Neural crest cell (in vitro differentiated cells): ENCODE results near the gene PDPK1. TPM values are rescaled to one million over a fixed set of nuclear protein-coding genes. Genes with fewer than 3 reads are reported as not detected.

Source experiments
- DNase-seq: peaks from one replicate; pipeline ENCODE4 v3.0.0; 2021; ENCODE audit warnings: low read depth, mixed read lengths, low spot score
- H3K27ac Mint-ChIP-seq: one replicate; pipeline ENCODE4 v1.8.0; 2021; ENCODE audit warnings: mild to moderate bottlenecking, mixed read lengths; ENCODE audit not compliant: unreplicated experiment
- H3K27me3 Mint-ChIP-seq: 2 replicates; pipeline ENCODE4 v1.8.0; 2021; ENCODE audit warnings: low read depth, mild to moderate bottlenecking, mixed read lengths
- H3K36me3 Mint-ChIP-seq: 2 replicates; pipeline ENCODE4 v1.8.0; 2021; ENCODE audit warnings: low read depth, mild to moderate bottlenecking, mixed read lengths
- H3K4me1 Mint-ChIP-seq: 2 replicates; pipeline ENCODE4 v1.8.0; 2021; ENCODE audit warnings: mixed read lengths
- H3K4me3 Mint-ChIP-seq: one replicate; pipeline ENCODE4 v1.8.0; 2021; ENCODE audit warnings: mild to moderate bottlenecking, mixed read lengths
- H3K9me3 Mint-ChIP-seq: 2 replicates; pipeline ENCODE4 v1.8.0; 2021; ENCODE audit warnings: mixed read lengths
- total RNA-seq: library from RNA; stranded (reverse); gene quantifications from 2 replicates; pipeline ENCODE4 v1.2.1, GENCODE V29; 2021
- TF ChIP-seq, protein P1 (sequence below): fragments of 200-600 bp; sonication (generic); conservative IDR thresholded peaks from 2 replicates; pipeline ENCODE4 v1.5.0; 2021; ENCODE audit warnings: antibody characterized with exemption, mild to moderate bottlenecking

The PDPK1 gene
- total RNA-seq, 1 donor from 2014 or later: 37.5 TPM

DNA sequence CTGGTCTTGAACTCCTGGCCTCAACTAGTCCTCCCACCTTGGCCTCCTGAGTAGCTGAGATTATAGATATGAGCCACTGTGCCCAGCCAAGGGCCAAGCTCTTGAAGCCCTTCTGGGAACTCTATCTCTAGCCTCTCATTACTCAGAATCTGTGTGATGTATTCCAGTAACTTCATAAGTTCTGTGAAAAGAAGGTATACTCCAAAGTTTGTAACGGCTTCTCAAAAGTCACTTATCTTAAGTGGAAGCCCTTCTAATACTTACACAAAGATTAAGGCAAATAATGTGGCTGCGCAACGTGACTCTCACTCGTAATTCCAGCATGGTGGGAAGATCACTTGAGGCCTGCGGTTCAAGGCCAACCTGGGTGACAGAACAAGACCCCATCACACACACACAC is 43.2 kb upstream of the PDPK1 start:
- TF ChIP-seq, protein P1, sequence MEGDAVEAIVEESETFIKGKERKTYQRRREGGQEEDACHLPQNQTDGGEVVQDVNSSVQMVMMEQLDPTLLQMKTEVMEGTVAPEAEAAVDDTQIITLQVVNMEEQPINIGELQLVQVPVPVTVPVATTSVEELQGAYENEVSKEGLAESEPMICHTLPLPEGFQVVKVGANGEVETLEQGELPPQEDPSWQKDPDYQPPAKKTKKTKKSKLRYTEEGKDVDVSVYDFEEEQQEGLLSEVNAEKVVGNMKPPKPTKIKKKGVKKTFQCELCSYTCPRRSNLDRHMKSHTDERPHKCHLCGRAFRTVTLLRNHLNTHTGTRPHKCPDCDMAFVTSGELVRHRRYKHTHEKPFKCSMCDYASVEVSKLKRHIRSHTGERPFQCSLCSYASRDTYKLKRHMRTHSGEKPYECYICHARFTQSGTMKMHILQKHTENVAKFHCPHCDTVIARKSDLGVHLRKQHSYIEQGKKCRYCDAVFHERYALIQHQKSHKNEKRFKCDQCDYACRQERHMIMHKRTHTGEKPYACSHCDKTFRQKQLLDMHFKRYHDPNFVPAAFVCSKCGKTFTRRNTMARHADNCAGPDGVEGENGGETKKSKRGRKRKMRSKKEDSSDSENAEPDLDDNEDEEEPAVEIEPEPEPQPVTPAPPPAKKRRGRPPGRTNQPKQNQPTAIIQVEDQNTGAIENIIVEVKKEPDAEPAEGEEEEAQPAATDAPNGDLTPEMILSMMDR: no peak
- no peaks in the 10 kb centered on the region for H3K36me3 Mint-ChIP-seq
- no peaks in the 10 kb centered on the region for H3K27me3 Mint-ChIP-seq
- H3K4me1 Mint-ChIP-seq: no peaks in the 10 kb centered on the region
- H3K9me3 Mint-ChIP-seq: no peaks in the 10 kb centered on the region
- no peak overlapping the region for H3K4me3 Mint-ChIP-seq
- DNase-seq: no peak
- H3K27ac Mint-ChIP-seq: no peak overlapping the region

DNA sequence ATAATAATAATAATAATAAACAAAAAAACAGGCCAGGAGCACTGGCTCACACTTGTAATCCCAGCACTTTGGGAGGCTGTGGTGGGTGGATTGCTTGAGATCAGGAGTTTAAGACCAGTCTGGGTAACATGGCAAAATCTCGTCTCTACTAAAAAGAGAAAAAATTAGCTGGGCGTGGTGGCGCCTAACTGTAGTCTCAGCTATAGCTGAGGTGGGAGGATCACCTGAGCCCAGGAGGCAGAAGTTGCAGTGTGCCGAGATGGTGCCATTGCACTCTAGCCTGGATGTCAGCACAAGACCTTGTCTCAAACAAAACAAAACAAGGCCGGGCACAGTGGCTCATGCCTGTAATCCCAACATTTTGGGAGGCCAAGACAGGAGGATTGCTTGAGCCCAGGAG is 42.8 kb upstream of the PDPK1 start:
- TF ChIP-seq, protein P1: no peak
- Mint-ChIP-seq H3K27ac (no peak overlapping the region), H3K4me3 (no peak overlapping the region), H3K4me1 (no peaks in the 10 kb centered on the region), H3K36me3 (no peaks in the 10 kb centered on the region), H3K9me3 (no peaks in the 10 kb centered on the region), H3K27me3 (no peaks in the 10 kb centered on the region)
- no peak for DNase-seq

DNA sequence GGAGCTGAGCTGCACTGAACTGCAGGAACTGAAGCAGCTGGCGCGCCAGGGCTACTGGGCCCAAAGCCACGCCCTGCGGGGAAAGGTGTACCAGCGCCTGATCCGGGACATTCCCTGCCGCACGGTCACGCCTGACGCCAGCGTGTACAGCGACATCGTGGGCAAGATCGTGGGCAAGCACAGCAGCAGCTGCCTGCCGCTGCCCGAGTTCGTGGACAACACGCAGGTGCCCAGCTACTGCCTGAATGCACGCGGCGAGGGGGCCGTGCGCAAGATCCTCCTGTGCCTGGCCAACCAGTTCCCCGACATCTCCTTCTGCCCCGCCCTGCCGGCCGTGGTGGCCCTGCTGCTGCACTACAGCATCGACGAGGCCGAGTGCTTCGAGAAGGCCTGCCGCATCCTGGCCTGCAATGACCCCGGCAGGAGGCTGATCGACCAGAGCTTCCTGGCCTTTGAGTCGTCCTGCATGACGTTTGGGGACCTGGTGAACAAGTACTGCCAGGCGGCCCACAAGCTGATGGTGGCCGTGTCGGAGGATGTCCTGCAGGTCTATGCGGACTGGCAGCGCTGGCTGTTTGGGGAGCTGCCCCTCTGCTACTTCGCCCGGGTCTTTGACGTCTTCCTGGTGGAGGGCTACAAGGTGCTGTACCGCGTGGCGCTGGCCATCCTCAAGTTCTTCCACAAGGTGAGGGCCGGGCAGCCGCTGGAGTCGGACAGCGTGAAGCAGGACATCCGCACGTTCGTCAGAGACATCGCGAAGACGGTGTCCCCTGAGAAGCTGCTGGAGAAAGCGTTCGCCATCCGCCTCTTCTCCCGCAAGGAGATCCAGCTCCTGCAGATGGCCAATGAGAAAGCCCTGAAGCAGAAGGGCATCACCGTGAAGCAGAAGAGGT is 41.4 kb upstream of the PDPK1 start:
- Mint-ChIP-seq H3K4me1 (peaks cover under 1% of the 10 kb centered on the region), H3K36me3 (no peaks in the 10 kb centered on the region), H3K27me3 (no peaks in the 10 kb centered on the region), H3K9me3 (no peaks in the 10 kb centered on the region), H3K27ac (no peak overlapping the region), H3K4me3 (no peak overlapping the region)
- TF ChIP-seq, protein P1: no peak
- DNase-seq: no peak

DNA sequence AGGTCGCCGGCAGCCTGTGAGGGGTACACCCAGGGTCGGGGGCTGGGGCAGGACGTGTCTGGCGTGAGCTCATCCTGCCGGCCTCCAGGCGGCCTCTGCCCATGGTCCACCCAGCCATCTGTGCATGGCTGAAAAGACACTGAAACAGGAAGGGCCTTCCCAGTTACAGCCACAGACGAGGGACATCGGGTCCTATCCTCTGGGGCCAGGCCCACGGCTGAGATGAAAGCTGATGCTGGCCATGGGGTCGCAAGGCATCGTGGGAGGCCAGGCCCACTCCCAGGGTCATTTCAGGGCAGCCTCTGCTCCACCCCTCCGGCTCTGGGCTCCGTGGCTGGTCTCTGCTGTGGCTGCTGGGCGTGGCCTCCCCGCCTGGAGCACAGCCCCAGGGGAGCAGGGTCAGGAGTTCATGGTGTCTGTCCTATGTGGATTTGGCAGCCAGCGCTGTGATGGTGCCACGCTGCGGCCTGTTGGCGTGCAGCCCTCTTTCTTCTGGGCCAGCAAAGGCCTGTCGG is 40.6 kb upstream of the PDPK1 start:
- no peak overlapping the region for H3K4me3 Mint-ChIP-seq
- no peaks in the 10 kb centered on the region for H3K27me3 Mint-ChIP-seq
- no peaks in the 10 kb centered on the region for H3K36me3 Mint-ChIP-seq
- TF ChIP-seq, protein P1: no peak
- no peak for DNase-seq
- no peak overlapping the region for H3K27ac Mint-ChIP-seq
- H3K4me1 Mint-ChIP-seq: peaks cover 7% of the 10 kb centered on the region
- H3K9me3 Mint-ChIP-seq: no peaks in the 10 kb centered on the region

DNA sequence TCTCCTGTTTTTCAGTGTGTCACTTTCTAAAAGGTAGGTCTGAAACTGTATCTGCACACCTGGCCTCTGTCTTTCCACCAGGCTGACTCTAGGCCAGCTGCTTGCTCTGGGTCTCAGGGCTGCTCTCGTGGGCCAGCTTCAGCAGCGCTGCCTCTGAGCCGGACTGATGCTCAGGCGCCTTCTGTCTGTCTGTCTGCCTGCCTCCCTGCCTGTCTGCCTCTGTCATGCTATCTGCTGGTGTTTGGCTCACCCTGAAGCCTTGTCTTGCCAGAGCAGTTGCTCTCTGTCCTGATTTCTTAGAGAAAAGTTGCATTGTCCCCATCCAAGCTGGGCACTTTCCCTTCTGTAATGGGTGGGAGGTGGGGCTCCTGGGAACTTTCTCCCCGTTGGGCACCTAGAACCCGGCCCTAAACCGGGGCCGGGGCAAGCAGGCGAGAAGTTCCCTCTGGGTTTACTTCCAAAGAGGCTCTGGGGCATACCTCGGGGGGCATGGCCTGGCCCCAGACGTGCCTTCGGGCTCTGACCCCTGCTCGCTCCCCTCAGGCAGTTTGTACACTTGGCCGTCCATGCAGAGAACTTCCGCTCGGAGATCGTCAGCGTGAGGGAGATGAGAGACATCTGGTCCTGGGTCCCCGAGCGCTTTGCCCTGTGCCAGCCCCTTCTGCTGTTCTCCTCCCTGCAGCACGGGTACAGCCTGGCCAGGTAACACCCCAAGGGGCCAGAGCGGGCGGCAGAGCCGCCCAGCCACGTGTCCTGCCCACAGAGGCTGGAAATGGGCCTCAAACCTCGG is 39.9 kb upstream of the PDPK1 start:
- no peaks in the 10 kb centered on the region for H3K9me3 Mint-ChIP-seq
- TF ChIP-seq, protein P1: no peak
- peaks cover 7% of the 10 kb centered on the region for H3K4me1 Mint-ChIP-seq
- no peaks in the 10 kb centered on the region for H3K36me3 Mint-ChIP-seq
- H3K27me3 Mint-ChIP-seq: no peaks in the 10 kb centered on the region
- no peak for DNase-seq
- H3K27ac Mint-ChIP-seq: no peak overlapping the region
- no peak overlapping the region for H3K4me3 Mint-ChIP-seq
